NCI-H82 treated with DMSO at 0.1 percent for 48 hours (cell line): ENCODE data around the gene SPOUT1.
A peak's percentile ranks its signal among the peaks of the same experiment; 100 is the strongest.
"Not testable (repeated sequence)": the region's sequence is repeated elsewhere in the genome, so short reads cannot be mapped to it uniquely, and the experiment has no call there.

Experiments used
- DNase-seq: peaks from one replicate; lab custom pipeline; 2025; ENCODE audit not compliant: unreplicated experiment; lab: John Stamatoyannopoulos, UW

The SPOUT1 gene

GRCh38 chr9:128780093-128780492 lies 49.5 kb downstream of the SPOUT1 start:
- not testable (repeated sequence) for DNase-seq

DNA sequence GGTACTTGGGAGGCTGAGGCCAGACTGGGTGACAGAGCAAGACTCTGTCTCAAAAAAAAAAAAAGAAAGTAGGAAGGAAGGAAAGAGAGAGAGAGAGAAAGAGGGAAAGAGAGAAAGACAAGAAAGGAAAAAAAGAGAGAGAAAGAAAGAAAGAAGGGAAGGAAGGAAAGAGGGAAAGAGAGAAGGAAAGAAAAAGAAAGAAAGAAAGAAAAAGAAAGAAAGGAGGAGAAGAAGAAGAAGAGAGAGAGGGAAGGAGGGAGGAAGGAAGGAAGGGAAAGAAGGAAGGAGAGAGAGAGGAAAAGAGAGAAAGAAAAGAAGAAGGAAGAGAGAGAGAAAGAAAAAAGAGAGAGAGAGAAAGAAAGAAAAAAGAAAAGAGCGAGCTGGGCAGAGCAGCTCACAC lies 54.8 kb downstream of the SPOUT1 start:
- DNase-seq: no peak

DNA sequence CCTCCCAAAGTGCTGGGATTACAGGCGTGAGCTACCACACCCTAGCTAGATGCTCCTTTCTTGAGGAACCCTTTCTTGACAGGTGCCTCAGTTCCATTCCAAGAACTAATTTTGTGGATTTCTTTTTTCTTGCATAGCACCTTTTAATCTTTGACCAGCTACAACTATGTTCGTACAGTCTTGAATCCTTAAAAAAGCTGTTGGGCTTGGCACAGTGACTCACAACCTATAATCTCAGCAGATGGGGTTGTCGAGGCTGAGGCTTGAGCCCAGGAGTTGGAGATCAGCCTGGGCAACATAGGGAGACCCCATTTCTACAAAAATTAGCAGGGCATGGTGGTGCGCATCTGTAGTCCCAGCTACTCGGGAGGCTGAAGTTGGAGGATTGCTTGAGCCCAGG lies 56.5 kb downstream of the SPOUT1 start:
- DNase-seq: no peak

- DNase-seq: peak; percentile 71
Observed at GRCh38 chr9:128771745-128772519, 57.7 kb downstream of the SPOUT1 start, which contains the start of gene ZER1. Gene ZER1 (minus strand): TSS chr9:128771927. CDS start chr9:128755565, 16,362 bp downstream.

GRCh38 chr9:128771094-128771721 lies 58.4 kb downstream of the SPOUT1 start:
- DNase-seq: no peak

DNA sequence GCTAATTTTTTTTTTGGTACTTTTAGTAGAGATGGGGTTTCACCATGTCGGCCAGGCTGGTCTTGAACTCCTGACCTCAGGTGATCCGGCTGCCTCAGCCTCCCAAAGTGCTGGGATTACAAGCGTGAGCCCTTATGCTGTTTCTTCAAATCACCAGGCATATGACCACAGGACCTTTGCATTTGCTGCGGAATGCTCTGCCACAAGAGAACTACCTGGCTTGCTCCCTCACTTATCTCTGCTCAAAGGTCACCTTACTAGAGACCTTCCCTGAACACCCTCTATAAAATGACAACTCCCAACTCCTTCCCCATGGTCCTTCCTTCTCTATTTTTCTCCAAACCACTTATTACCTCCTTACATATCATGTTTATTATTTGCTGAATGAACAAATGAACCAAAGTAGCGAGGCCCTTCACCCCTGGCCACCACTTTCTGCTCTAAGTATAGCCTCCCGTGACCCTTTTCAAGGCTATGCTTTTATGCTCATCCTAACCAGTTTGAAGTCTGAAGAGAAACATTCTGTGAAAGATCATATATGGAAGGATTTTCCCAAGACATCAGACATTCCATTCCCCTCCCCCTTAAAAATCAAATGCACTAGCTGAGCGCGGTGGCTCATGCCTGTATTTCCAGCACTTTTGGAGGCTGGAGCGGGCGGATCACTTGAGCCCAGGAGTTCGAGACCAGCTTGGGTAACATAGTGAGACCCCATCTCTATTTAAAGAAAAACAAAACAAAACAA lies 59.1 kb downstream of the SPOUT1 start:
- no peak for DNase-seq
